ENCODE measurements around the gene ANKRD10.
"Not testable (repeated sequence)": the region's sequence is repeated elsewhere in the genome, so short reads cannot be mapped to it uniquely, and the experiment has no call there.

- TF ChIP-seq, protein P1, sequence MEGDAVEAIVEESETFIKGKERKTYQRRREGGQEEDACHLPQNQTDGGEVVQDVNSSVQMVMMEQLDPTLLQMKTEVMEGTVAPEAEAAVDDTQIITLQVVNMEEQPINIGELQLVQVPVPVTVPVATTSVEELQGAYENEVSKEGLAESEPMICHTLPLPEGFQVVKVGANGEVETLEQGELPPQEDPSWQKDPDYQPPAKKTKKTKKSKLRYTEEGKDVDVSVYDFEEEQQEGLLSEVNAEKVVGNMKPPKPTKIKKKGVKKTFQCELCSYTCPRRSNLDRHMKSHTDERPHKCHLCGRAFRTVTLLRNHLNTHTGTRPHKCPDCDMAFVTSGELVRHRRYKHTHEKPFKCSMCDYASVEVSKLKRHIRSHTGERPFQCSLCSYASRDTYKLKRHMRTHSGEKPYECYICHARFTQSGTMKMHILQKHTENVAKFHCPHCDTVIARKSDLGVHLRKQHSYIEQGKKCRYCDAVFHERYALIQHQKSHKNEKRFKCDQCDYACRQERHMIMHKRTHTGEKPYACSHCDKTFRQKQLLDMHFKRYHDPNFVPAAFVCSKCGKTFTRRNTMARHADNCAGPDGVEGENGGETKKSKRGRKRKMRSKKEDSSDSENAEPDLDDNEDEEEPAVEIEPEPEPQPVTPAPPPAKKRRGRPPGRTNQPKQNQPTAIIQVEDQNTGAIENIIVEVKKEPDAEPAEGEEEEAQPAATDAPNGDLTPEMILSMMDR (IDR thresholded peaks at IDR 0.05): not testable (repeated sequence)
- TF ChIP-seq POLR2A (IDR thresholded peaks at IDR 0.05): not testable (repeated sequence)
These were observed 77.3 kb downstream of the ANKRD10 start for GRCh38 chr13:110837397-110838061.

All from heart left ventricle (tissue), 13 donors.